Lower lobe of right lung (tissue), 2 donors: ENCODE results near the gene BRAF. TPM values are rescaled to one million over a fixed set of nuclear protein-coding genes. Genes with fewer than 3 reads are reported as not detected.

Experiments
- ATAC-seq, 2 donors: fragments of 200-7000 bp; cut with Tn5 transposase; one replicate each; pipeline ENCODE4 v1.9.1; 2020 to 2022; ENCODE audit warnings: mild to moderate bottlenecking in 2 of 2, moderate library complexity in 2 of 2
- DNase-seq: peaks from one replicate; pipeline ENCODE4 v3.0.0-alpha.2; 2020
- H3K27ac ChIP-seq: fragments of 200-600 bp; one replicate; pipeline ENCODE4 v1.8.0; 2022
- H3K27me3 ChIP-seq: fragments of 200-600 bp; one replicate; pipeline ENCODE4 v1.8.0; 2022; ENCODE audit warnings: low read depth
- H3K36me3 ChIP-seq: fragments of 200-600 bp; one replicate; pipeline ENCODE4 v1.8.0; 2022; ENCODE audit warnings: mild to moderate bottlenecking
- H3K4me1 ChIP-seq: fragments of 200-600 bp; one replicate; pipeline ENCODE4 v1.8.0; 2022
- H3K4me3 ChIP-seq: fragments of 200-600 bp; one replicate; pipeline ENCODE4 v1.8.0; 2022; ENCODE audit warnings: mild to moderate bottlenecking
- H3K9me3 ChIP-seq: fragments of 200-600 bp; one replicate; pipeline ENCODE4 v1.8.0; 2022
- CTCF ChIP-seq: fragments of 200-600 bp; IDR thresholded peaks from one replicate; pipeline ENCODE4 v1.8.0; 2022; ENCODE audit warnings: antibody characterized with exemption, mild to moderate bottlenecking
- intact Hi-C: fragments of 100-400 bp; cut with DNase I; formaldehyde crosslinking; loops from one replicate; pipeline ENCODE4 v1.11.0; 2022
- total RNA-seq: library from RNA; stranded (reverse); fragmentation: NEBNext Ultra II Directional; extraction: Animal tissue kit (Norgen Biotek cat#: 25700); gene quantifications from one replicate; pipeline ENCODE4 v1.2.1, GENCODE V29; 2021
- donor health status: DM: no; HTN: yes; CAD: no; lungs with severe emphysema.

Gene BRAF
- total RNA-seq, 1 donor from 2014 or later = 43.0 TPM

- no peaks in the 10 kb centered on the region for H3K9me3 ChIP-seq
- TF ChIP-seq CTCF = no peak
- ATAC-seq (no peak), DNase-seq (no peak)
- no peaks in the 10 kb centered on the region for H3K27me3 ChIP-seq
- peaks cover 12% of the 10 kb centered on the region for H3K4me1 ChIP-seq
- no peak overlapping the region for H3K4me3 ChIP-seq
- H3K36me3 ChIP-seq = no peaks in the 10 kb centered on the region
- intact Hi-C loops = no loop called here
- H3K27ac ChIP-seq = no peak overlapping the region
Observed at GRCh38 chr7:140870003-140870402, 54.7 kb downstream of the BRAF start.

- intact Hi-C loops = no loop called here
- Histone ChIP-seq H3K9me3 (no peaks in the 10 kb centered on the region), H3K4me1 (peaks cover 12% of the 10 kb centered on the region), H3K36me3 (no peaks in the 10 kb centered on the region), H3K27ac (no peak overlapping the region), H3K27me3 (no peaks in the 10 kb centered on the region), H3K4me3 (no peak overlapping the region)
- TF ChIP-seq CTCF = no peak
- ATAC-seq = no peak
- DNase-seq = no peak
Observed at GRCh38 chr7:140869430-140869829, 55.3 kb downstream of the BRAF start.

- no peaks in the 10 kb centered on the region for H3K9me3 ChIP-seq
- no peak for TF ChIP-seq CTCF
- no peaks in the 10 kb centered on the region for H3K27me3 ChIP-seq
- H3K4me3 ChIP-seq = no peak overlapping the region
- intact Hi-C loops = no loop called here
- H3K27ac ChIP-seq = no peak overlapping the region
- DNase-seq = no peak
- H3K36me3 ChIP-seq = no peaks in the 10 kb centered on the region
- ATAC-seq = no peak
- H3K4me1 ChIP-seq = peaks cover 12% of the 10 kb centered on the region
Observed at GRCh38 chr7:140867467-140868462, 57.0 kb downstream of the BRAF start.

GRCh38 chr7:140866926-140867325 is 57.8 kb downstream of the BRAF start:
- no peak for TF ChIP-seq CTCF
- Histone ChIP-seq H3K27me3 (no peaks in the 10 kb centered on the region), H3K4me1 (peaks cover 12% of the 10 kb centered on the region), H3K36me3 (no peaks in the 10 kb centered on the region), H3K9me3 (no peaks in the 10 kb centered on the region), H3K4me3 (no peak overlapping the region), H3K27ac (no peak overlapping the region)
- intact Hi-C loops = no loop called here
- DNase-seq (no peak), ATAC-seq (no peak)

- no peaks in the 10 kb centered on the region for H3K36me3 ChIP-seq
- H3K4me1 ChIP-seq = peaks cover 1% of the 10 kb centered on the region
- no peak overlapping the region for H3K27ac ChIP-seq
- intact Hi-C loops = no loop called here
- ATAC-seq = no peak
- no peak for TF ChIP-seq CTCF
- no peaks in the 10 kb centered on the region for H3K27me3 ChIP-seq
- no peak overlapping the region for H3K4me3 ChIP-seq
- no peak for DNase-seq
- no peaks in the 10 kb centered on the region for H3K9me3 ChIP-seq
Observed at GRCh38 chr7:140864732-140865131, 60.0 kb downstream of the BRAF start.
